ENCODE data around the gene NLGN2.

Gene NLGN2

DNA sequence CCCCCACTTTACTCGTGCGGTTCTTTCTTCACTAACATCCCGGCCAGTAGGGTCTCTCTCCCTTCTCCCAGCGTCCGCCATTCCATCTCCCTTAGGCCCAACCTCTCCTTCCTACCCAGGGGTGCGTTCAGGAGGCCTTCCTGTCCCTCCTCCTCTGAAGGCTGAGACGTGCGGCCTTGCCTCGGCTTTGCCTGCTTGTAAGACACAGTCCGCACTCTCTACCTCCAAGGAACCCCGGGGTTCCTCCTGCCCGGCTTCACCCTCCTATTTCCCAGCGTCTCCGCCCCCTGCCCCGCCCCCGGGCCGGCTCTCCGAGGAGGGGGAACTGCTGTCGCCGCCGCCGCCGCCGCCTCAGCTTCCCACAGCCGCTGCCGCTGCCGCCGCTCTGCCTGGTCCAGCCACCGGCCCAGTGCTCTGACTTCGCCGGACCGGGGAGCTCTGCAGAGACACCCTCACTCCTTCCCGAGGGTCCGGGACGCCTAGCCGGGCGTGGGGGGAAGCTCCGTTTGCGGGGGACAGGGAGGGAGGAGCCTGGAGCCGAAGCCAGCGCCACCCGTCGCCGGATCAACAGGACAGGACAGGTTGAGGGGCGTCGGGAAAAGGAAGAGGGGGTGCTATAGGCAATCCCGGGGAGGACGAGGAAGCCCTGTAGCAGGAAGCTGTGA lies 30.4 kb downstream of the NLGN2 start:
- no peak for DNase-seq (ENCODE audit: low read depth)

GRCh38 chr17:7438656-7439460 lies 31.2 kb downstream of the NLGN2 start:
- no peak for DNase-seq (ENCODE audit: low read depth)

DNA sequence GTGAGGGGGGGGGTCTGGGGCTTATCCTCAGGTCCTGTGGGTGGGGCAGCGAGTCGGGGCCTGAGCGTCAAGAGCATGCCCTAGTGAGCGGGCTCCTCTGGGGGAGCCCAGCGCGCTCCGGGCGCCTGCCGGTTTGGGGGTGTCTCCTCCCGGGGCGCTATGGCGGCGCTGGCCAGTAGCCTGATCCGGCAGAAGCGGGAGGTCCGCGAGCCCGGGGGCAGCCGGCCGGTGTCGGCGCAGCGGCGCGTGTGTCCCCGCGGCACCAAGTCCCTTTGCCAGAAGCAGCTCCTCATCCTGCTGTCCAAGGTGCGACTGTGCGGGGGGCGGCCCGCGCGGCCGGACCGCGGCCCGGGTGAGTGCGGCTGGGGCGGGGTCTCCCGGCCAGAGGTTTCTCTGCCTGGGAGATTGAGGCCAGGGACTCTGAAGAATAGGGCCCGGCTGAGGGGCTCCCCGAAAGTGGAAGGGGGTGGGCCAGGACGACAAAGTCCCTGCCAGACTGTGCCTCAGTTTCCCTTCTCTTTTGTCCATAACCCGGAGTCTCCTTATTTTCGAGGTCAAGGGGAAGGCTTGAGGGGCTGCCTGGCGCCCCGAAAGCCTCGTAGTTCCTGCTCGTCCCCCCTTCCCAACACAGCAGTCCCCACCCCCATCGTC lies 31.9 kb downstream of the NLGN2 start, which contains the start of gene FGF11:
TSS of gene FGF11 (plus strand) at position 51 of the 651 bp plus-strand sequence. CDS start at position 160, 109 bp downstream.
- DNase-seq (ENCODE audit: low read depth), result no peak

- no peak for DNase-seq (ENCODE audit: low read depth)
Observed at GRCh38 chr17:7440113-7440833, 32.6 kb downstream of the NLGN2 start.

GRCh38 chr17:7440834-7441195 lies 33.2 kb downstream of the NLGN2 start:
- DNase-seq (ENCODE audit: low read depth), result no peak

DNA sequence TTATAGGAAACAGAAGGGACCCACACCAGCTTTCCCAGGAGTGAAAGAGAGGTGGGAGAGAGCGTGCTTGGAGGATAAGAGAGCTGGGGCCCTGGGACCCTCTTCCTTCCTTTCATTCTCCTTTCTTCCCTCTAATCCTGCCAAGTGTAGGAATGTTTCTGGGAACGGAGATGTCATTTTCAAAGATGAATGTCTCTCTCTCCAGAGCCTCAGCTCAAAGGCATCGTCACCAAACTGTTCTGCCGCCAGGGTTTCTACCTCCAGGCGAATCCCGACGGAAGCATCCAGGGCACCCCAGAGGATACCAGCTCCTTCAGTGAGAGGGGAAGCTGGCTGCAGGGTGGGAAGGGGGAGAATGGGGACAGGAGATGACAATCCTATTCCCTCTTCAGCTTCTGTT lies 33.6 kb downstream of the NLGN2 start:
- DNase-seq (ENCODE audit: low read depth), result no peak

GRCh38 chr17:7442142-7442541 lies 34.5 kb downstream of the NLGN2 start:
- no peak for DNase-seq (ENCODE audit: low read depth)

- DNase-seq (ENCODE audit: low read depth), result peak; percentile 9
Observed at GRCh38 chr17:7443499-7444485, 36.1 kb downstream of the NLGN2 start.

- no peak for DNase-seq (ENCODE audit: low read depth)
Observed at GRCh38 chr17:7444682-7445618, 37.3 kb downstream of the NLGN2 start, which contains the start of gene CHRNB1. CHRNB1 (plus strand) TSS chr17:7445061; CDS start chr17:7445128, 67 bp downstream.

DNA sequence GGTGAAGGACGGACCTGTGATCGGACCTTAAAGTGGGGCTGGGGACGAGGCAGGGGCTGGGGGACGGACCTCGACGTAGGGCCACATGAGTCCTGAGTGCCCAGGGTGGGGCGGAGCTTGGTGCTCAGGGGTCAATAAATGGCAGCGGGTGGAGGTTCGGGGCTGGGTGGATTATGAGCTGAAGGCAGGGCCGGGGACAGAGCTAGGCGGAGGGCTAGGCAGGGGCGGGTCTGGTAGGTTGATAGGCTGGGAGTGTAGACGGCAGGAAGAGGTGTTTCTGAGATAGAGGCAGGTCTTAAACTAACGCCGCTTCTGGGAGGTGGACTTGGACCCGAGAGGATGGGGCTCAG lies 37.9 kb downstream of the NLGN2 start:
- no peak for DNase-seq (ENCODE audit: low read depth)

DNA sequence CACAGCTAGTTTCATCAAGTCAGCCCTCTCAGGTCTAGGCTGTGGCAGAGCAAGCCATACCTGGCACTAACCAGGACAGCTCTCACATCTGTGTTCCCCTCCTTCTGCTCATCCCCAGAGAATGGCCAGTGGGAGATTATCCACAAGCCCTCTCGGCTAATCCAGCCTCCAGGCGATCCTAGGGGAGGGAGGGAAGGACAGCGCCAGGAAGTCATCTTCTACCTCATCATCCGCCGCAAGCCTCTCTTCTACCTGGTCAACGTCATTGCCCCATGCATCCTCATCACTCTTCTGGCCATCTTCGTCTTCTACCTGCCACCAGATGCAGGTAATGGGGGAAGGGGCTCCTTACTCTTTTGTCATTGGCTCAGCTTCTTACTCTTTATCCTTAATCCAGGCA lies 40.8 kb downstream of the NLGN2 start:
- DNase-seq (ENCODE audit: low read depth), result no peak

DNA sequence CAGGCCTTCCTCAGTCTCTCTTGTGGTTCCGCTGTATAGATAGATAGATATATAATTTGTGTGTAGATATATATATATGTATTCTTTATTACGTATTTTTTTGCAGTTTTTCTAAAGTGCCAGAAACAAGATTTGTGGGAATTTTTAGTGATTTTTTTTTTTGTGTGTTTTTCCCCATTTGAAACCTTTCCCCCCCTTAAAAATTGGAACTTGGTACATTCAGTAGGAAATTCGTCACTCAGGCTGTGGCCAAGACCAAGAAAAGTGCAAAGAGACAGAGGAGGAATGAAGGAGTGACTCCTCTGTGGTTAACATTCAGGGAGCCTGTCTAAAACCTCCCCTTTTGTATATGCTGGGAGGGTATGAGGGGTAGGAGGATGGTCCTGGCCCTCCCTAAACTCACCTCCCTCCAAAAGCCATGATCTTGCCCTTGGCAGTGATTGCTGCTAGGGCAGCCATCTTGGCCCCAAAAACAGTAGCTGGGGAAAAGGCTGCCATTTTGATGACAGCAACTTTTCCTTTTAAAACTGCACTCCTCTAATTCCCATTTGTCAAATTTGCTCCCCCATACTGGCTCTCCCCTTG lies 52.4 kb downstream of the NLGN2 start:
- DNase-seq (ENCODE audit: low read depth), result no peak

- DNase-seq (ENCODE audit: low read depth), result no peak
Observed at GRCh38 chr17:7460850-7461660, 53.4 kb downstream of the NLGN2 start.

- DNase-seq (ENCODE audit: low read depth), result no peak
Observed at GRCh38 chr17:7462474-7463371, 55.1 kb downstream of the NLGN2 start.

DNA sequence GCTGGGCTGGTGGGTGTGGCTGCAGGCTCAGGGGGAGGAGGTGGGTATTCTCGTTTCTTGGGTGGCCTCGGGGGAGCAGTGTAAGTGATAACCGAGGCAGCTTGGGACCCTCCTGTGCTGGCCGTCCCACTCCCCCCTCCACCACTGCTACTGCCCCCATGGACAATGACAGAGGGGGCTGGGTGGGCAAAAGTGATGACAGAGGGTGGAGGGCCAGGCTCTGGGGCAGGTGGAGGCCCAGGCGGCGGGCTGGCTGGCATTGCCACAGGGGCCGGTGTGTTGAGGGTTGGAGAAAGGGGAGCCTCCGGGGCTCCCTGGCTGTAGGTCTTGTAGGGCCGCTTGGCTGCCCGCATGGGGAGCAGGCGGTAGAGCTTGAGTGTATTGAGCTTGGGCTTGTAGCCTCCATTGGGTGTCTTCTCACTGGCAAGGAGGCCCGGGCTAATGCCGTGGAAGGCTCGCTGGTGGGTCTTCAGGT lies 55.8 kb downstream of the NLGN2 start:
- DNase-seq (ENCODE audit: low read depth), result no peak

- DNase-seq (ENCODE audit: low read depth), result no peak
Observed at GRCh38 chr17:7464081-7464480, 56.4 kb downstream of the NLGN2 start.

DNA sequence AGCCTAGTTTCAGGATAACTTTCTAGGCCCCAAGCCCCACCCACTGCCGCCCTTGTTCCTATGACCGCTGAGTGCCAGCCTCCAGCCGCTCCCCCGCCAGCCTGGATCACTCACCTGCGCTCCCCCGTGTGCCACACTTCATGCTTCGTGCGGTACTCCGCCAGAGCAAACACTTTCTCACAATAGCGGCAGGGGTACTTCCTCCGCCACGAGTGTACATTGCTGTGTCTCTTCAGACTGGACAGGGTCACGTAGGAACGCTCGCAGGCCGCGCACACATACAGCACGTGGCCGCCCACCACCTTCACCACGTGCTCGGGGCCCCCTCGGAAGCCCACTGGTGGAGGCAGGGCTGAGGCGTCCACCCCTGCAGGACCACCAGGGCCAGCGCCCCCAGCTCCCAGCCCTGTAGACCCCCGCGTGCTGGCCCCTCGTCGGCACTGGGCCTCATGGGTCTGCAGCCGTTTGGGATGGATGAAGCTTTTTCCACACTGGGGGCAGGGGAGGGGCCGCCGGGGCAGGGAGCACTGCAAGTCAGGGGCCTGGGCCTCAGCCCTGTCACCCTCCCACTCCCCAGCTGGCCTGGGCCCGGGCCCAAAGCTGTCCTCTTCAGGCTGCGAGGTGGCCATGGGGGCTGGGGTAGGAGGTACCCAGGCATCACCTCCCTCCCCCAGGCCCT lies 58.1 kb downstream of the NLGN2 start:
- no peak for DNase-seq (ENCODE audit: low read depth)
